Measurements from ENCODE around the gene SPSB3.

GRCh38 chr16:1772908-1773702 lies 9.3 kb downstream of the SPSB3 start, which contains the start of gene MRPS34:
- TF ChIP-seq POLR2A (IDR thresholded peaks at IDR 0.05): peak; percentile 55 to 68
- peak; percentile 37 to 74 (median 64) for TF ChIP-seq CTCF (IDR thresholded peaks at IDR 0.05)
- peak; percentile 69 to 92 (median 82) for TF ChIP-seq POLR2AphosphoS5 (IDR thresholded peaks at IDR 0.05)
